ENCODE data around the gene PNMA6F. TPM values are rescaled to one million over a fixed set of nuclear protein-coding genes. Genes with fewer than 3 reads are reported as not detected.

Gene PNMA6F
- total RNA-seq, 1 experiment from 2014 or later = not detected

- Histone ChIP-seq H3K27me3 (replicated peaks; ENCODE audit: control insufficient read depth, insufficient read depth, low read length) (no peaks in the 10 kb centered on the region), H3K4me3 (ENCODE audit: low read depth, low read length) (no peak overlapping the region), H3K9me3 (no peaks in the 10 kb centered on the region), H3K36me3 (ENCODE audit: control insufficient read depth, insufficient read depth, low read length) (no peaks in the 10 kb centered on the region), H3K4me1 (no peaks in the 10 kb centered on the region)
- no peaks in the 10 kb centered on the region for H3K9me3 Mint-ChIP-seq (ENCODE audit: unreplicated experiment)
- H3K4me1 Mint-ChIP-seq (ENCODE audit: low read depth, unreplicated experiment) = no peaks in the 10 kb centered on the region
- no TSS peak for BruUV-seq (replicated peaks)
- TF ChIP-seq CTCF (IDR thresholded peaks at IDR 0.05; ENCODE audit: insufficient read depth in 1 of 2, low read depth in 1 of 2, low read length in 1 of 2, severe bottlenecking in 1 of 2, unreplicated experiment in 1 of 2) = no peak
- intact Hi-C loops (cut with micrococcal nuclease; ENCODE audit: unreplicated experiment) = no loop called here
- CTCF ChIA-PET = no interaction called here
- no peak overlapping the region for H3K4me3 Mint-ChIP-seq (ENCODE audit: unreplicated experiment)
- DNase-seq = no peak
- no peaks in the 10 kb centered on the region for H3K27me3 Mint-ChIP-seq (ENCODE audit: insufficient read depth, unreplicated experiment)
- no peaks in the 10 kb centered on the region for H3K36me3 Mint-ChIP-seq (ENCODE audit: insufficient read depth, unreplicated experiment)
- no peak overlapping the region for H3K27ac Mint-ChIP-seq (ENCODE audit: unreplicated experiment)
- POLR2A ChIA-PET = no interaction called here
These were observed 40.3 kb upstream of the PNMA6F start for GRCh38 chrX:153361781-153362397.

- Mint-ChIP-seq H3K4me3 (ENCODE audit: unreplicated experiment) (no peak overlapping the region), H3K4me1 (ENCODE audit: low read depth, unreplicated experiment) (no peaks in the 10 kb centered on the region), H3K36me3 (ENCODE audit: insufficient read depth, unreplicated experiment) (no peaks in the 10 kb centered on the region), H3K27ac (ENCODE audit: unreplicated experiment) (no peak overlapping the region), H3K27me3 (ENCODE audit: insufficient read depth, unreplicated experiment) (no peaks in the 10 kb centered on the region), H3K9me3 (ENCODE audit: unreplicated experiment) (no peaks in the 10 kb centered on the region)
- no peaks in the 10 kb centered on the region for H3K36me3 ChIP-seq (ENCODE audit: control insufficient read depth, insufficient read depth, low read length)
- no peaks in the 10 kb centered on the region for H3K27me3 ChIP-seq (replicated peaks; ENCODE audit: control insufficient read depth, insufficient read depth, low read length)
- no TSS peak for BruUV-seq (replicated peaks)
- H3K9me3 ChIP-seq = no peaks in the 10 kb centered on the region
- POLR2A ChIA-PET = no interaction called here
- no peak for DNase-seq
- intact Hi-C loops (cut with micrococcal nuclease; ENCODE audit: unreplicated experiment) = no loop called here
- CTCF ChIA-PET = no interaction called here
- no peak overlapping the region for H3K4me3 ChIP-seq (ENCODE audit: low read depth, low read length)
- no peak for TF ChIP-seq CTCF (IDR thresholded peaks at IDR 0.05; ENCODE audit: insufficient read depth in 1 of 2, low read depth in 1 of 2, low read length in 1 of 2, severe bottlenecking in 1 of 2, unreplicated experiment in 1 of 2)
- H3K4me1 ChIP-seq = no peaks in the 10 kb centered on the region
These were observed 36.3 kb upstream of the PNMA6F start for GRCh38 chrX:153357877-153358276.

- no peaks in the 10 kb centered on the region for H3K4me1 Mint-ChIP-seq (ENCODE audit: low read depth, unreplicated experiment)
- POLR2A ChIA-PET = no interaction called here
- CTCF ChIA-PET = interaction anchor here (1.3 kb wide), 1 partner anchor 18 kb away, joined by 3 read pairs; no protein-coding TSS in a partner anchor
These were observed 31.8 kb upstream of the PNMA6F start for GRCh38 chrX:153353416-153353815.

More at GRCh38 chrX:153353416-153353815, 31.8 kb upstream of the PNMA6F start:
- Histone ChIP-seq H3K27me3 (replicated peaks; ENCODE audit: control insufficient read depth, insufficient read depth, low read length) (no peaks in the 10 kb centered on the region), H3K36me3 (ENCODE audit: control insufficient read depth, insufficient read depth, low read length) (no peaks in the 10 kb centered on the region), H3K4me1 (no peaks in the 10 kb centered on the region), H3K4me3 (ENCODE audit: low read depth, low read length) (no peak overlapping the region), H3K9me3 (no peaks in the 10 kb centered on the region)
- no peaks in the 10 kb centered on the region for H3K27me3 Mint-ChIP-seq (ENCODE audit: insufficient read depth, unreplicated experiment)
- H3K36me3 Mint-ChIP-seq (ENCODE audit: insufficient read depth, unreplicated experiment) = no peaks in the 10 kb centered on the region
- BruUV-seq (replicated peaks) = no TSS peak
- no peak overlapping the region for H3K4me3 Mint-ChIP-seq (ENCODE audit: unreplicated experiment)
- intact Hi-C loops (cut with micrococcal nuclease; ENCODE audit: unreplicated experiment) = no loop called here
- no peak overlapping the region for H3K27ac Mint-ChIP-seq (ENCODE audit: unreplicated experiment)
- no peak for TF ChIP-seq CTCF (IDR thresholded peaks at IDR 0.05; ENCODE audit: insufficient read depth in 1 of 2, low read depth in 1 of 2, low read length in 1 of 2, severe bottlenecking in 1 of 2, unreplicated experiment in 1 of 2)
- no peak for DNase-seq
- H3K9me3 Mint-ChIP-seq (ENCODE audit: unreplicated experiment) = no peaks in the 10 kb centered on the region

Measured in Caco-2 (cell line).